GM23338 (cell line): ENCODE measurements around the gene SUGCT. TPM values are rescaled to one million over a fixed set of nuclear protein-coding genes. Genes with fewer than 3 reads are reported as not detected.

Source experiments
- ATAC-seq: fragments of 200-7000 bp; cut with Tn5 transposase; 3 replicates; pipeline ENCODE4 v1.9.1; 2020
- DNase-seq: peaks from one replicate; pipeline ENCODE4 v3.0.0-alpha.2; 2015; ENCODE audit warnings: low spot score
- H2AFZ ChIP-seq: fragments of 200-600 bp; sonication (generic); 2 replicates; pipeline ENCODE4 v1.8.0; 2016; ENCODE audit warnings: antibody characterized with exemption, mild to moderate bottlenecking, moderate library complexity
- H3F3A ChIP-seq: fragments of 200-600 bp; sonication (generic); replicated peaks from 2 replicates; pipeline ENCODE4 v1.8.0; 2017; ENCODE audit warnings: antibody characterized with exemption, mixed run types, low read depth
- H3K27ac ChIP-seq: fragments of 200-600 bp; sonication (generic); 2 replicates; pipeline ENCODE4 v1.6.1; 2016; ENCODE audit warnings: low read depth
- H3K27me3 ChIP-seq: fragments of 200-600 bp; sonication (generic); 2 replicates; pipeline ENCODE4 v1.8.0; 2016; ENCODE audit warnings: mild to moderate bottlenecking, mixed run types, moderate library complexity; ENCODE audit not compliant: insufficient read depth
- H3K36me3 ChIP-seq: fragments of 200-600 bp; sonication (generic); 2 replicates; pipeline ENCODE4 v1.8.0; 2016; ENCODE audit warnings: mild to moderate bottlenecking; ENCODE audit not compliant: insufficient read depth
- H3K4me1 ChIP-seq: fragments of 200-600 bp; sonication (generic); 2 replicates; pipeline ENCODE4 v1.8.0; 2016; ENCODE audit warnings: mild to moderate bottlenecking, moderate library complexity; ENCODE audit not compliant: insufficient read depth
- H3K4me2 ChIP-seq: fragments of 200-600 bp; sonication (generic); 2 replicates; pipeline ENCODE4 v1.7.1; 2017; ENCODE audit warnings: mixed run types
- H3K4me3 ChIP-seq: fragments of 200-600 bp; sonication (generic); 2 replicates; pipeline ENCODE4 v1.6.1; 2016; ENCODE audit warnings: mixed run types
- H3K79me2 ChIP-seq: fragments of 200-600 bp; sonication (generic); replicated peaks from 2 replicates; pipeline ENCODE4 v1.8.0; 2017; ENCODE audit warnings: mild to moderate bottlenecking; ENCODE audit not compliant: insufficient read depth
- H3K9me2 ChIP-seq: fragments of 200-600 bp; sonication (generic); 2 replicates; pipeline ENCODE4 v1.8.0; 2017; ENCODE audit not compliant: insufficient read depth
- H4K20me1 ChIP-seq: fragments of 200-600 bp; sonication (generic); replicated peaks from 2 replicates; pipeline ENCODE4 v1.8.0; 2017; ENCODE audit warnings: mild to moderate bottlenecking; ENCODE audit not compliant: insufficient read depth
- H3K27ac Mint-ChIP-seq: 2 replicates; pipeline ENCODE4 v1.8.0; 2020; ENCODE audit warnings: inconsistent platforms, mild to moderate bottlenecking, moderate library complexity, mixed read lengths
- H3K27me3 Mint-ChIP-seq: 3 replicates; pipeline ENCODE4 v1.8.0; 2022; ENCODE audit warnings: low read depth, mild to moderate bottlenecking, moderate library complexity, mixed read lengths, inconsistent platforms; ENCODE audit not compliant: insufficient read depth, poor library complexity
- H3K36me3 Mint-ChIP-seq: 3 replicates; pipeline ENCODE4 v1.8.0; 2021; ENCODE audit warnings: low read depth, mild to moderate bottlenecking, inconsistent platforms, moderate library complexity, mixed read lengths
- H3K4me1 Mint-ChIP-seq: 3 replicates; pipeline ENCODE4 v1.8.0; 2020; ENCODE audit warnings: mild to moderate bottlenecking, inconsistent platforms, mixed read lengths
- H3K4me3 Mint-ChIP-seq: 3 replicates; pipeline ENCODE4 v1.8.0; 2021; ENCODE audit warnings: moderate library complexity, mild to moderate bottlenecking, inconsistent platforms, mixed read lengths
- H3K9me3 Mint-ChIP-seq: 3 replicates; pipeline ENCODE4 v1.8.0; 2020; ENCODE audit warnings: moderate library complexity, mild to moderate bottlenecking, inconsistent platforms, mixed read lengths
- CREB1 ChIP-seq: fragments of 250-450 bp; sonication (Bioruptor Pico); IDR thresholded peaks from 2 replicates; pipeline ENCODE4 v1.5.0; 2020; ENCODE audit warnings: low read depth, mild to moderate bottlenecking, moderate library complexity
- JUNB ChIP-seq: IDR thresholded peaks from one replicate; pipeline ENCODE4 v1.6.1; 2016; ENCODE audit warnings: antibody characterized with exemption; ENCODE audit not compliant: unreplicated experiment
- NANOG ChIP-seq: IDR thresholded peaks from 2 replicates; pipeline ENCODE4 v1.6.1; 2016; ENCODE audit warnings: antibody characterized with exemption, borderline replicate concordance
- STAT1 ChIP-seq: IDR thresholded peaks from one replicate; pipeline ENCODE4 v1.6.1; 2016; ENCODE audit warnings: antibody characterized with exemption; ENCODE audit not compliant: unreplicated experiment
- ZNF114 ChIP-seq: fragments of 250-450 bp; sonication (Bioruptor Pico); IDR thresholded peaks from 2 replicates; pipeline ENCODE4 v1.5.0; 2020; ENCODE audit warnings: mild to moderate bottlenecking, moderate library complexity
- ZNF331 ChIP-seq: fragments of 250-450 bp; sonication (Bioruptor Pico); IDR thresholded peaks from 2 replicates; pipeline ENCODE4 v1.5.0; 2020; ENCODE audit warnings: low read depth, mild to moderate bottlenecking, moderate library complexity
- polyA plus RNA-seq: library from polyadenylated mRNA; unstranded; fragments of >200 nt; fragmentation: Nextera tagmentation; extraction: Ambion mirVana; gene quantifications from 2 replicates; pipeline ENCODE4 v1.2.1, GENCODE V29; 2016
- total RNA-seq: library from RNA; depleted of rRNA; stranded (reverse); fragments of >200 nt; shearing (Covaris generic); gene quantifications from 2 replicates; pipeline ENCODE4 v1.2.3, GENCODE V29; 2014
- TF ChIP-seq, protein P1 (sequence below): fragments of 250-450 bp; sonication (Bioruptor Pico); IDR thresholded peaks from 2 replicates; pipeline ENCODE4 v1.5.0; 2020; ENCODE audit warnings: mild to moderate bottlenecking, moderate library complexity
- TF ChIP-seq, protein P2 (sequence below): IDR thresholded peaks from one replicate; pipeline ENCODE4 v1.6.1; 2018; ENCODE audit warnings: antibody characterized with exemption; ENCODE audit not compliant: unreplicated experiment

The SUGCT gene
- total and polyA plus RNA-seq, 2 experiments from 2014 or later = 4.2 to 5.6 TPM

DNA sequence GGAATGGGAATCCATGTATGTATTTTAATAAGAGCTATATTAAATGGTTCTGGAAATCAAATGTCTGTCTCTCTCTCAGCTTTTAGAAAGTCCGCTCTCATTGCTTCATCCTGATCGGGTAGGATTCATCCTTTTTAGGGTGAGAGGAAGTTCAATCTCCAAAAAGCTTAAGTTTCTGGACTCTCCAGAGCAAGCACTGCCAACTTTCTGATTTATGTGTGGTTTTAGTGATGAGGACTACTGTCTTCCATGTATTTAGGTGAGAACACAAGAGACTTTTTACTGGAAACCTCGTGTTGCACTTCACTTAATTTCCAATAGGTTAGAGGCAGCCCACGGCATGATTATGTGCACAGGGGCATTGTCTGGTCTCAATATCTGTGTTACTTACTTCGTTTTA, 267.9 kb downstream of the SUGCT start:
- TF ChIP-seq NANOG = no peak
- no peak for TF ChIP-seq JUNB
- no peak for TF ChIP-seq ZNF114
- no peak for TF ChIP-seq ZNF331 (CRISPR knock-in tag)
- TF ChIP-seq, protein P1, sequence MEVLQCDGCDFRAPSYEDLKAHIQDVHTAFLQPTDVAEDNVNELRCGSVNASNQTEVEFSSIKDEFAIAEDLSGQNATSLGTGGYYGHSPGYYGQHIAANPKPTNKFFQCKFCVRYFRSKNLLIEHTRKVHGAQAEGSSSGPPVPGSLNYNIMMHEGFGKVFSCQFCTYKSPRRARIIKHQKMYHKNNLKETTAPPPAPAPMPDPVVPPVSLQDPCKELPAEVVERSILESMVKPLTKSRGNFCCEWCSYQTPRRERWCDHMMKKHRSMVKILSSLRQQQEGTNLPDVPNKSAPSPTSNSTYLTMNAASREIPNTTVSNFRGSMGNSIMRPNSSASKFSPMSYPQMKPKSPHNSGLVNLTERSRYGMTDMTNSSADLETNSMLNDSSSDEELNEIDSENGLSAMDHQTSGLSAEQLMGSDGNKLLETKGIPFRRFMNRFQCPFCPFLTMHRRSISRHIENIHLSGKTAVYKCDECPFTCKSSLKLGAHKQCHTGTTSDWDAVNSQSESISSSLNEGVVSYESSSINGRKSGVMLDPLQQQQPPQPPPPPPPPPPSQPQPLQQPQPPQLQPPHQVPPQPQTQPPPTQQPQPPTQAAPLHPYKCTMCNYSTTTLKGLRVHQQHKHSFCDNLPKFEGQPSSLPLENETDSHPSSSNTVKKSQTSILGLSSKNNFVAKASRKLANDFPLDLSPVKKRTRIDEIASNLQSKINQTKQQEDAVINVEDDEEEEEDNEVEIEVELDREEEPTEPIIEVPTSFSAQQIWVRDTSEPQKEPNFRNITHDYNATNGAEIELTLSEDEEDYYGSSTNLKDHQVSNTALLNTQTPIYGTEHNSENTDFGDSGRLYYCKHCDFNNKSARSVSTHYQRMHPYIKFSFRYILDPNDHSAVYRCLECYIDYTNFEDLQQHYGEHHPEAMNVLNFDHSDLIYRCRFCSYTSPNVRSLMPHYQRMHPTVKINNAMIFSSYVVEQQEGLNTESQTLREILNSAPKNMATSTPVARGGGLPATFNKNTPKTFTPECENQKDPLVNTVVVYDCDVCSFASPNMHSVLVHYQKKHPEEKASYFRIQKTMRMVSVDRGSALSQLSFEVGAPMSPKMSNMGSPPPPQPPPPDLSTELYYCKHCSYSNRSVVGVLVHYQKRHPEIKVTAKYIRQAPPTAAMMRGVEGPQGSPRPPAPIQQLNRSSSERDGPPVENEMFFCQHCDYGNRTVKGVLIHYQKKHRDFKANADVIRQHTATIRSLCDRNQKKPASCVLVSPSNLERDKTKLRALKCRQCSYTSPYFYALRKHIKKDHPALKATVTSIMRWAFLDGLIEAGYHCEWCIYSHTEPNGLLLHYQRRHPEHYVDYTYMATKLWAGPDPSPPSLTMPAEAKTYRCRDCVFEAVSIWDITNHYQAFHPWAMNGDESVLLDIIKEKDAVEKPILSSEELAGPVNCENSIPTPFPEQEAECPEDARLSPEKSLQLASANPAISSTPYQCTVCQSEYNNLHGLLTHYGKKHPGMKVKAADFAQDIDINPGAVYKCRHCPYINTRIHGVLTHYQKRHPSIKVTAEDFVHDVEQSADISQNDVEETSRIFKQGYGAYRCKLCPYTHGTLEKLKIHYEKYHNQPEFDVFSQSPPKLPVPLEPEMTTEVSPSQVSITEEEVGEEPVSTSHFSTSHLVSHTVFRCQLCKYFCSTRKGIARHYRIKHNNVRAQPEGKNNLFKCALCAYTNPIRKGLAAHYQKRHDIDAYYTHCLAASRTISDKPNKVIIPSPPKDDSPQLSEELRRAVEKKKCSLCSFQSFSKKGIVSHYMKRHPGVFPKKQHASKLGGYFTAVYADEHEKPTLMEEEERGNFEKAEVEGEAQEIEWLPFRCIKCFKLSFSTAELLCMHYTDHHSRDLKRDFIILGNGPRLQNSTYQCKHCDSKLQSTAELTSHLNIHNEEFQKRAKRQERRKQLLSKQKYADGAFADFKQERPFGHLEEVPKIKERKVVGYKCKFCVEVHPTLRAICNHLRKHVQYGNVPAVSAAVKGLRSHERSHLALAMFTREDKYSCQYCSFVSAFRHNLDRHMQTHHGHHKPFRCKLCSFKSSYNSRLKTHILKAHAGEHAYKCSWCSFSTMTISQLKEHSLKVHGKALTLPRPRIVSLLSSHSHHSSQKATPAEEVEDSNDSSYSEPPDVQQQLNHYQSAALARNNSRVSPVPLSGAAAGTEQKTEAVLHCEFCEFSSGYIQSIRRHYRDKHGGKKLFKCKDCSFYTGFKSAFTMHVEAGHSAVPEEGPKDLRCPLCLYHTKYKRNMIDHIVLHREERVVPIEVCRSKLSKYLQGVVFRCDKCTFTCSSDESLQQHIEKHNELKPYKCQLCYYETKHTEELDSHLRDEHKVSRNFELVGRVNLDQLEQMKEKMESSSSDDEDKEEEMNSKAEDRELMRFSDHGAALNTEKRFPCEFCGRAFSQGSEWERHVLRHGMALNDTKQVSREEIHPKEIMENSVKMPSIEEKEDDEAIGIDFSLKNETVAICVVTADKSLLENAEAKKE (CRISPR knock-in tag) = no peak
- no peak for TF ChIP-seq STAT1
- TF ChIP-seq CREB1 (CRISPR knock-in tag) = no peak
- TF ChIP-seq, protein P2, sequence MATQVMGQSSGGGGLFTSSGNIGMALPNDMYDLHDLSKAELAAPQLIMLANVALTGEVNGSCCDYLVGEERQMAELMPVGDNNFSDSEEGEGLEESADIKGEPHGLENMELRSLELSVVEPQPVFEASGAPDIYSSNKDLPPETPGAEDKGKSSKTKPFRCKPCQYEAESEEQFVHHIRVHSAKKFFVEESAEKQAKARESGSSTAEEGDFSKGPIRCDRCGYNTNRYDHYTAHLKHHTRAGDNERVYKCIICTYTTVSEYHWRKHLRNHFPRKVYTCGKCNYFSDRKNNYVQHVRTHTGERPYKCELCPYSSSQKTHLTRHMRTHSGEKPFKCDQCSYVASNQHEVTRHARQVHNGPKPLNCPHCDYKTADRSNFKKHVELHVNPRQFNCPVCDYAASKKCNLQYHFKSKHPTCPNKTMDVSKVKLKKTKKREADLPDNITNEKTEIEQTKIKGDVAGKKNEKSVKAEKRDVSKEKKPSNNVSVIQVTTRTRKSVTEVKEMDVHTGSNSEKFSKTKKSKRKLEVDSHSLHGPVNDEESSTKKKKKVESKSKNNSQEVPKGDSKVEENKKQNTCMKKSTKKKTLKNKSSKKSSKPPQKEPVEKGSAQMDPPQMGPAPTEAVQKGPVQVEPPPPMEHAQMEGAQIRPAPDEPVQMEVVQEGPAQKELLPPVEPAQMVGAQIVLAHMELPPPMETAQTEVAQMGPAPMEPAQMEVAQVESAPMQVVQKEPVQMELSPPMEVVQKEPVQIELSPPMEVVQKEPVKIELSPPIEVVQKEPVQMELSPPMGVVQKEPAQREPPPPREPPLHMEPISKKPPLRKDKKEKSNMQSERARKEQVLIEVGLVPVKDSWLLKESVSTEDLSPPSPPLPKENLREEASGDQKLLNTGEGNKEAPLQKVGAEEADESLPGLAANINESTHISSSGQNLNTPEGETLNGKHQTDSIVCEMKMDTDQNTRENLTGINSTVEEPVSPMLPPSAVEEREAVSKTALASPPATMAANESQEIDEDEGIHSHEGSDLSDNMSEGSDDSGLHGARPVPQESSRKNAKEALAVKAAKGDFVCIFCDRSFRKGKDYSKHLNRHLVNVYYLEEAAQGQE = no peak
- Mint-ChIP-seq H3K27ac (no peak overlapping the region), H3K9me3 (no peaks in the 10 kb centered on the region), H3K4me3 (no peak overlapping the region), H3K27me3 (no peaks in the 10 kb centered on the region), H3K4me1 (no peaks in the 10 kb centered on the region), H3K36me3 (no peaks in the 10 kb centered on the region)
- no peaks in the 10 kb centered on the region for H3K79me2 ChIP-seq
- H3K4me1 ChIP-seq = no peaks in the 10 kb centered on the region
- H4K20me1 ChIP-seq = no peaks in the 10 kb centered on the region
- no peaks in the 10 kb centered on the region for H3K9me2 ChIP-seq
- H2AFZ ChIP-seq = no peak overlapping the region
- H3K27ac ChIP-seq = no peak overlapping the region
- H3F3A ChIP-seq = no peaks in the 10 kb centered on the region
- no peaks in the 10 kb centered on the region for H3K27me3 ChIP-seq
- no peak overlapping the region for H3K4me3 ChIP-seq
- H3K36me3 ChIP-seq = no peaks in the 10 kb centered on the region
- no peak overlapping the region for H3K4me2 ChIP-seq
- ATAC-seq (no peak), DNase-seq (no peak)
